Measurements from ENCODE around the gene AFDN.

GRCh38 chr6:167997642-167998041 lies 170.9 kb downstream of the AFDN start, which contains the start of gene KIF25:
- TF ChIP-seq GATA2 (IDR thresholded peaks at IDR 0.05; ENCODE audit: low read depth, low read length): no peak
- no peak for TF ChIP-seq GATA3 (IDR thresholded peaks at IDR 0.05; ENCODE audit: low read depth, low read length)

All from SH-SY5Y (cell line).